Neural crest cell (in vitro differentiated cells): ENCODE measurements around the gene RNF26. TPM values are rescaled to one million over a fixed set of nuclear protein-coding genes. Genes with fewer than 3 reads are reported as not detected.

ENCODE experiments used
- DNase-seq: peaks from one replicate; pipeline ENCODE4 v3.0.0; 2021; ENCODE audit warnings: low read depth, mixed read lengths, low spot score
- H3K27ac Mint-ChIP-seq: one replicate; pipeline ENCODE4 v1.8.0; 2021; ENCODE audit warnings: mild to moderate bottlenecking, mixed read lengths; ENCODE audit not compliant: unreplicated experiment
- H3K27me3 Mint-ChIP-seq: 2 replicates; pipeline ENCODE4 v1.8.0; 2021; ENCODE audit warnings: low read depth, mild to moderate bottlenecking, mixed read lengths
- H3K36me3 Mint-ChIP-seq: 2 replicates; pipeline ENCODE4 v1.8.0; 2021; ENCODE audit warnings: low read depth, mild to moderate bottlenecking, mixed read lengths
- H3K4me1 Mint-ChIP-seq: 2 replicates; pipeline ENCODE4 v1.8.0; 2021; ENCODE audit warnings: mixed read lengths
- H3K4me3 Mint-ChIP-seq: one replicate; pipeline ENCODE4 v1.8.0; 2021; ENCODE audit warnings: mild to moderate bottlenecking, mixed read lengths
- H3K9me3 Mint-ChIP-seq: 2 replicates; pipeline ENCODE4 v1.8.0; 2021; ENCODE audit warnings: mixed read lengths
- total RNA-seq: library from RNA; stranded (reverse); gene quantifications from 2 replicates; pipeline ENCODE4 v1.2.1, GENCODE V29; 2021
- TF ChIP-seq, protein P1 (sequence below): fragments of 200-600 bp; sonication (generic); conservative IDR thresholded peaks from 2 replicates; pipeline ENCODE4 v1.5.0; 2021; ENCODE audit warnings: antibody characterized with exemption, mild to moderate bottlenecking

The RNF26 gene
- total RNA-seq, 1 donor from 2014 or later: 47.9 TPM

- no peak for DNase-seq
- H3K27me3 Mint-ChIP-seq: peaks cover 4% of the 10 kb centered on the region
- H3K4me3 Mint-ChIP-seq: peak overlapping the region; percentile 68
- TF ChIP-seq, protein P1, sequence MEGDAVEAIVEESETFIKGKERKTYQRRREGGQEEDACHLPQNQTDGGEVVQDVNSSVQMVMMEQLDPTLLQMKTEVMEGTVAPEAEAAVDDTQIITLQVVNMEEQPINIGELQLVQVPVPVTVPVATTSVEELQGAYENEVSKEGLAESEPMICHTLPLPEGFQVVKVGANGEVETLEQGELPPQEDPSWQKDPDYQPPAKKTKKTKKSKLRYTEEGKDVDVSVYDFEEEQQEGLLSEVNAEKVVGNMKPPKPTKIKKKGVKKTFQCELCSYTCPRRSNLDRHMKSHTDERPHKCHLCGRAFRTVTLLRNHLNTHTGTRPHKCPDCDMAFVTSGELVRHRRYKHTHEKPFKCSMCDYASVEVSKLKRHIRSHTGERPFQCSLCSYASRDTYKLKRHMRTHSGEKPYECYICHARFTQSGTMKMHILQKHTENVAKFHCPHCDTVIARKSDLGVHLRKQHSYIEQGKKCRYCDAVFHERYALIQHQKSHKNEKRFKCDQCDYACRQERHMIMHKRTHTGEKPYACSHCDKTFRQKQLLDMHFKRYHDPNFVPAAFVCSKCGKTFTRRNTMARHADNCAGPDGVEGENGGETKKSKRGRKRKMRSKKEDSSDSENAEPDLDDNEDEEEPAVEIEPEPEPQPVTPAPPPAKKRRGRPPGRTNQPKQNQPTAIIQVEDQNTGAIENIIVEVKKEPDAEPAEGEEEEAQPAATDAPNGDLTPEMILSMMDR: no peak
- H3K36me3 Mint-ChIP-seq: peaks cover 3% of the 10 kb centered on the region
- no peaks in the 10 kb centered on the region for H3K9me3 Mint-ChIP-seq
- H3K27ac Mint-ChIP-seq: peak overlapping the region; percentile 97
- H3K4me1 Mint-ChIP-seq: no peaks in the 10 kb centered on the region
Observed at GRCh38 chr11:119309411-119309810, 24.9 kb upstream of the RNF26 start.

GRCh38 chr11:119309953-119310681, 24.2 kb upstream of the RNF26 start:
- no peak for DNase-seq
- Mint-ChIP-seq H3K4me3 (peak overlapping the region; percentile 68), H3K27me3 (peaks cover 10% of the 10 kb centered on the region), H3K27ac (peak overlapping the region; percentile 97), H3K9me3 (no peaks in the 10 kb centered on the region), H3K4me1 (no peaks in the 10 kb centered on the region), H3K36me3 (peaks cover 3% of the 10 kb centered on the region)
- TF ChIP-seq, protein P1: no peak

GRCh38 chr11:119310682-119311052, 23.7 kb upstream of the RNF26 start:
- no peak overlapping the region for H3K4me3 Mint-ChIP-seq
- DNase-seq: no peak

DNA sequence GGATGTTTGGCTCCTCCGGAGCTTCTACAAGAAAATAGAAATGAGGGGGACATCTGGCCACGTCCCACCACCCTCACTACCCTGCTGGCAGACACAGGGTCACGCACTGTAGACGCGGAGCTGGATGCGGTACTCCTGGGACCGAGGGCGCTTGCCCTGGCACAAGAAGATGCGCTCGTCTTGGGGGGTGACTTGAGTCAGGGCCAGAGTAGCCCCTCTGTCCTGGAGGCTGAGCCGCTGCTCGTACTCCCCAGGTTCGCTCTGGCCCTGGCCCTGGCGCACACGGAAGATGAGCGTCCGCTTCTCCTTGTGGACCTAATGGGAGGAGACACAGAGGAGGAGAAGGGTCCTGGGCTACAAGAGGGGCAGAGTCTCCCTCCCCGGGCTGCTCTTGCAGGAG, 19.6 kb upstream of the RNF26 start:
- Mint-ChIP-seq H3K4me3 (peak overlapping the region; percentile 71), H3K27ac (no peak overlapping the region), H3K36me3 (peaks cover 1% of the 10 kb centered on the region), H3K27me3 (peaks cover 28% of the 10 kb centered on the region), H3K9me3 (no peaks in the 10 kb centered on the region), H3K4me1 (peaks cover 24% of the 10 kb centered on the region)
- TF ChIP-seq, protein P1: no peak
- DNase-seq: no peak

More at GRCh38 chr11:119310682-119311052, 23.7 kb upstream of the RNF26 start:
- TF ChIP-seq, protein P1: no peak
- no peak overlapping the region for H3K27ac Mint-ChIP-seq
- peaks cover 14% of the 10 kb centered on the region for H3K27me3 Mint-ChIP-seq
- no peaks in the 10 kb centered on the region for H3K9me3 Mint-ChIP-seq
- H3K4me1 Mint-ChIP-seq: no peaks in the 10 kb centered on the region
- H3K36me3 Mint-ChIP-seq: peaks cover 3% of the 10 kb centered on the region

GRCh38 chr11:119315131-119316015, 19.0 kb upstream of the RNF26 start:
- Mint-ChIP-seq H3K27ac (no peak overlapping the region), H3K36me3 (no peaks in the 10 kb centered on the region), H3K4me1 (peaks cover 28% of the 10 kb centered on the region), H3K27me3 (peaks cover 28% of the 10 kb centered on the region), H3K4me3 (peak overlapping the region; percentile 87), H3K9me3 (no peaks in the 10 kb centered on the region)
- no peak for DNase-seq
- TF ChIP-seq, protein P1: no peak
